Breast epithelium (tissue), 3 donors: ENCODE data around the gene PRAMEF18. TPM values are rescaled to one million over a fixed set of nuclear protein-coding genes. Genes with fewer than 3 reads are reported as not detected.

Source experiments
- total RNA-seq, 3 donors: library from RNA; depleted of rRNA; stranded (reverse); fragments of >200 nt; gene quantifications; one replicate each; pipeline ENCODE4 v1.1.0, GENCODE V29; 2016

Gene PRAMEF18
- total RNA-seq, 3 donors from 2014 or later, result not detected

Other genes starting within 250 kb of the PRAMEF18 start
- not detected for gene PRAMEF27, start 169.6 kb downstream of the PRAMEF18 start, total RNA-seq
- gene HNRNPCL3, start 165.4 kb downstream of the PRAMEF18 start, total RNA-seq, result not detected
- gene PRAMEF25, start 155.4 kb downstream of the PRAMEF18 start, total RNA-seq, result not detected
- gene HNRNPCL2, start 109.3 kb downstream of the PRAMEF18 start, total RNA-seq, result not detected
- not detected for gene PRAMEF26, start 70.1 kb downstream of the PRAMEF18 start, total RNA-seq
- not detected for gene HNRNPCL4, start 60.5 kb downstream of the PRAMEF18 start, total RNA-seq
- gene PRAMEF9, start 54.3 kb downstream of the PRAMEF18 start, total RNA-seq, result not detected
- not detected for gene PRAMEF13, start 24.7 kb downstream of the PRAMEF18 start, total RNA-seq
- gene PRAMEF5, start 28.0 kb upstream of the PRAMEF18 start, total RNA-seq, result not detected
- gene PRAMEF8, start 59.0 kb upstream of the PRAMEF18 start, total RNA-seq, result not detected
- gene PRAMEF33, start 77.4 kb upstream of the PRAMEF18 start, total RNA-seq, result not detected
- gene PRAMEF15, start 89.4 kb upstream of the PRAMEF18 start, total RNA-seq, result not detected
- gene PRAMEF14, start 121.0 kb upstream of the PRAMEF18 start, total RNA-seq, result not detected
- gene PRAMEF19, start 145.8 kb upstream of the PRAMEF18 start, total RNA-seq, result not detected
- not detected for gene PRAMEF17, start 163.5 kb upstream of the PRAMEF18 start, total RNA-seq
- not detected for gene PRAMEF20, start 184.3 kb upstream of the PRAMEF18 start, total RNA-seq